ENCODE results near the gene MEGF11. TPM values are rescaled to one million over a fixed set of nuclear protein-coding genes. Genes with fewer than 3 reads are reported as not detected.

Gene MEGF11
- polyA plus RNA-seq, 2 of the 4 experiments (the other 2 are of a cell fraction) = 0.25 to 0.31 TPM

GRCh38 chr15:66226736-66227135 lies 26.8 kb downstream of the MEGF11 start:
- 54% methylated on average over 8 of the region's 8 CpGs for WGBS (ENCODE audit: missing lambda C conversion rate)
- Histone ChIP-seq H3K27ac (no peak overlapping the region), H3K9me3 (no peaks in the 10 kb centered on the region), H3K4me3 (no peak overlapping the region), H3K4me2 (no peak overlapping the region), H3K4me1 (no peaks in the 10 kb centered on the region)
- TF ChIP-seq SREBF2 (IDR thresholded peaks at IDR 0.05) = no peak
- no peak for TF ChIP-seq FOSB (CRISPR knock-in tag; IDR thresholded peaks at IDR 0.05)
- no peak for TF ChIP-seq HEYL (CRISPR knock-in tag; IDR thresholded peaks at IDR 0.05)
- no peak for TF ChIP-seq CBX8 (IDR thresholded peaks at IDR 0.05)
- no peak for TF ChIP-seq ZC3H11A (IDR thresholded peaks at IDR 0.05)
- TF ChIP-seq EP300 (IDR thresholded peaks at IDR 0.05) = no peak
- TF ChIP-seq RNF2 (IDR thresholded peaks at IDR 0.05; ENCODE audit: borderline replicate concordance, low read depth) = no peak
- TF ChIP-seq HOXB5 (CRISPR knock-in tag; IDR thresholded peaks at IDR 0.05) = no peak
- no peak for TF ChIP-seq SMC3 (IDR thresholded peaks at IDR 0.05)
- ChIA-PET POLR2A (no interaction called here), CTCF (interaction anchor here (1.1 kb wide), 1 partner anchor 29 kb away, joined by 3 read pairs; no protein-coding TSS in a partner anchor)
- FAIRE-seq (no peak), DNase-seq (ENCODE audit: low read depth in 1 of 2, low spot score in 1 of 2) (no peak), ATAC-seq (no peak)

- ATAC-seq = no peak
- Histone ChIP-seq H3K4me3 (no peak overlapping the region), H3K9me3 (no peaks in the 10 kb centered on the region), H3K4me1 (no peaks in the 10 kb centered on the region), H3K4me2 (no peak overlapping the region), H3K27ac (no peak overlapping the region)
- ChIA-PET POLR2A (no interaction called here), CTCF (no interaction called here)
- TF ChIP-seq ZSCAN20 (CRISPR knock-in tag; IDR thresholded peaks at IDR 0.05) (no peak), HOXA7 (CRISPR knock-in tag; IDR thresholded peaks at IDR 0.05) (no peak), EHF (CRISPR knock-in tag; IDR thresholded peaks at IDR 0.05) (no peak), HOXB5 (CRISPR knock-in tag; IDR thresholded peaks at IDR 0.05) (no peak), MAFK (IDR thresholded peaks at IDR 0.05; ENCODE audit: partially characterized antibody) (no peak), ZNF302 (CRISPR knock-in tag; IDR thresholded peaks at IDR 0.05) (no peak)
- TF ChIP-seq, protein P1, sequence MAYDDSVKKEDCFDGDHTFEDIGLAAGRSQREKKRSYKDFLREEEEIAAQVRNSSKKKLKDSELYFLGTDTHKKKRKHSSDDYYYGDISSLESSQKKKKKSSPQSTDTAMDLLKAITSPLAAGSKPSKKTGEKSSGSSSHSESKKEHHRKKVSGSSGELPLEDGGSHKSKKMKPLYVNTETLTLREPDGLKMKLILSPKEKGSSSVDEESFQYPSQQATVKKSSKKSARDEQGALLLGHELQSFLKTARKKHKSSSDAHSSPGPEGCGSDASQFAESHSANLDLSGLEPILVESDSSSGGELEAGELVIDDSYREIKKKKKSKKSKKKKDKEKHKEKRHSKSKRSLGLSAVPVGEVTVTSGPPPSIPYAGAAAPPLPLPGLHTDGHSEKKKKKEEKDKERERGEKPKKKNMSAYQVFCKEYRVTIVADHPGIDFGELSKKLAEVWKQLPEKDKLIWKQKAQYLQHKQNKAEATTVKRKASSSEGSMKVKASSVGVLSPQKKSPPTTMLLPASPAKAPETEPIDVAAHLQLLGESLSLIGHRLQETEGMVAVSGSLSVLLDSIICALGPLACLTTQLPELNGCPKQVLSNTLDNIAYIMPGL (CRISPR knock-in tag; IDR thresholded peaks at IDR 0.05; ENCODE audit: borderline replicate concordance) = no peak
- peak; percentile 68 for FAIRE-seq
- 75% methylated on average over 10 of the region's 10 CpGs for WGBS (ENCODE audit: missing lambda C conversion rate)
- no peak for DNase-seq (ENCODE audit: low read depth in 1 of 2, low spot score in 1 of 2)
These were observed 27.8 kb downstream of the MEGF11 start for GRCh38 chr15:66225656-66226274.

DNA sequence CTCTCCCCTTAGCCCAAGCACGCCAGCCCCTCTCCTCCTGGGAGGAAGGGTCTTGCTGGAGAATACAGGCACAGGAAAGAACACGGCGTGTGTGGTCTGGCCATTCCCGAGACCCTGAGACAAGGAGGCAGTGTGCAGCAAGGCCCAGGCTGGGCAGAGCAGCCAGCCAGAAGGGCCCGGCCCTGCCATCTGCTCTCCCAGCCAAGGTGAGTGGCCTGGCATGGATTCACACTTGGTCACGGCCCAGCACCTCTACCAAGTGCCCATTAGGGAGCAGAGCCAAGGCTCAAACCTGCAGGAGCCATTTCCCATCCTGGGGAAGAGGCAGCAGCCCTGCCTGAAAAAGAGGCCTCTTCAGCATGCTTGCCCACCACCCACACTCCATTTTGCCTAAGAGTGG lies 28.6 kb downstream of the MEGF11 start:
- no peak overlapping the region for H3K4me2 ChIP-seq
- WGBS (ENCODE audit: missing lambda C conversion rate) = 71% methylated on average over 6 of the region's 6 CpGs
- ChIA-PET POLR2A (no interaction called here), CTCF (no interaction called here)
- FAIRE-seq = no peak
- TF ChIP-seq FOXS1 (CRISPR knock-in tag; IDR thresholded peaks at IDR 0.05) (no peak), MAX (IDR thresholded peaks at IDR 0.05) (no peak), JUN (IDR thresholded peaks at IDR 0.05) (no peak), ZC3H11A (IDR thresholded peaks at IDR 0.05) (no peak), RNF2 (IDR thresholded peaks at IDR 0.05; ENCODE audit: borderline replicate concordance, low read depth) (no peak), MAFK (IDR thresholded peaks at IDR 0.05; ENCODE audit: partially characterized antibody) (no peak), FOSL2 (IDR thresholded peaks at IDR 0.05) (no peak), FOSL2 (CRISPR knock-in tag; IDR thresholded peaks at IDR 0.05) (no peak), CHD4 (IDR thresholded peaks at IDR 0.05; ENCODE audit: borderline replicate concordance) (no peak), HES2 (IDR thresholded peaks at IDR 0.05) (no peak), BHLHE40 (IDR thresholded peaks at IDR 0.05; ENCODE audit: low read depth, low read length) (no peak), JUNB (IDR thresholded peaks at IDR 0.05) (no peak), ZNF302 (CRISPR knock-in tag; IDR thresholded peaks at IDR 0.05) (no peak)
- TF ChIP-seq, protein P2, sequence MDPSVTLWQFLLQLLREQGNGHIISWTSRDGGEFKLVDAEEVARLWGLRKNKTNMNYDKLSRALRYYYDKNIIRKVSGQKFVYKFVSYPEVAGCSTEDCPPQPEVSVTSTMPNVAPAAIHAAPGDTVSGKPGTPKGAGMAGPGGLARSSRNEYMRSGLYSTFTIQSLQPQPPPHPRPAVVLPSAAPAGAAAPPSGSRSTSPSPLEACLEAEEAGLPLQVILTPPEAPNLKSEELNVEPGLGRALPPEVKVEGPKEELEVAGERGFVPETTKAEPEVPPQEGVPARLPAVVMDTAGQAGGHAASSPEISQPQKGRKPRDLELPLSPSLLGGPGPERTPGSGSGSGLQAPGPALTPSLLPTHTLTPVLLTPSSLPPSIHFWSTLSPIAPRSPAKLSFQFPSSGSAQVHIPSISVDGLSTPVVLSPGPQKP (IDR thresholded peaks at IDR 0.05; ENCODE audit: low read depth, low read length) = no peak
- no peaks in the 10 kb centered on the region for H3K4me1 ChIP-seq
- H3K4me3 ChIP-seq = no peak overlapping the region
- no peak overlapping the region for H3K27ac ChIP-seq
- no peak for DNase-seq (ENCODE audit: low read depth in 1 of 2, low spot score in 1 of 2)
- ATAC-seq = no peak
- no peaks in the 10 kb centered on the region for H3K9me3 ChIP-seq
